GM23338 (cell line): Measurements from ENCODE around the gene CD82. TPM values are rescaled to one million over a fixed set of nuclear protein-coding genes. Genes with fewer than 3 reads are reported as not detected.

Source experiments
- ATAC-seq: fragments of 200-7000 bp; cut with Tn5 transposase; 3 replicates; pipeline ENCODE4 v1.9.1; 2020
- DNase-seq: peaks from one replicate; pipeline ENCODE4 v3.0.0-alpha.2; 2015; ENCODE audit warnings: low spot score
- H2AFZ ChIP-seq: fragments of 200-600 bp; sonication (generic); 2 replicates; pipeline ENCODE4 v1.8.0; 2016; ENCODE audit warnings: antibody characterized with exemption, mild to moderate bottlenecking, moderate library complexity
- H3F3A ChIP-seq: fragments of 200-600 bp; sonication (generic); replicated peaks from 2 replicates; pipeline ENCODE4 v1.8.0; 2017; ENCODE audit warnings: antibody characterized with exemption, mixed run types, low read depth
- H3K27ac ChIP-seq: fragments of 200-600 bp; sonication (generic); 2 replicates; pipeline ENCODE4 v1.6.1; 2016; ENCODE audit warnings: low read depth
- H3K27me3 ChIP-seq: fragments of 200-600 bp; sonication (generic); 2 replicates; pipeline ENCODE4 v1.8.0; 2016; ENCODE audit warnings: mild to moderate bottlenecking, mixed run types, moderate library complexity; ENCODE audit not compliant: insufficient read depth
- H3K36me3 ChIP-seq: fragments of 200-600 bp; sonication (generic); 2 replicates; pipeline ENCODE4 v1.8.0; 2016; ENCODE audit warnings: mild to moderate bottlenecking; ENCODE audit not compliant: insufficient read depth
- H3K4me1 ChIP-seq: fragments of 200-600 bp; sonication (generic); 2 replicates; pipeline ENCODE4 v1.8.0; 2016; ENCODE audit warnings: mild to moderate bottlenecking, moderate library complexity; ENCODE audit not compliant: insufficient read depth
- H3K4me2 ChIP-seq: fragments of 200-600 bp; sonication (generic); 2 replicates; pipeline ENCODE4 v1.7.1; 2017; ENCODE audit warnings: mixed run types
- H3K4me3 ChIP-seq: fragments of 200-600 bp; sonication (generic); 2 replicates; pipeline ENCODE4 v1.6.1; 2016; ENCODE audit warnings: mixed run types
- H3K79me2 ChIP-seq: fragments of 200-600 bp; sonication (generic); replicated peaks from 2 replicates; pipeline ENCODE4 v1.8.0; 2017; ENCODE audit warnings: mild to moderate bottlenecking; ENCODE audit not compliant: insufficient read depth
- H3K9me2 ChIP-seq: fragments of 200-600 bp; sonication (generic); 2 replicates; pipeline ENCODE4 v1.8.0; 2017; ENCODE audit not compliant: insufficient read depth
- H4K20me1 ChIP-seq: fragments of 200-600 bp; sonication (generic); replicated peaks from 2 replicates; pipeline ENCODE4 v1.8.0; 2017; ENCODE audit warnings: mild to moderate bottlenecking; ENCODE audit not compliant: insufficient read depth
- H3K27ac Mint-ChIP-seq: 2 replicates; pipeline ENCODE4 v1.8.0; 2020; ENCODE audit warnings: inconsistent platforms, mild to moderate bottlenecking, moderate library complexity, mixed read lengths
- H3K27me3 Mint-ChIP-seq: 3 replicates; pipeline ENCODE4 v1.8.0; 2022; ENCODE audit warnings: low read depth, mild to moderate bottlenecking, moderate library complexity, mixed read lengths, inconsistent platforms; ENCODE audit not compliant: insufficient read depth, poor library complexity
- H3K36me3 Mint-ChIP-seq: 3 replicates; pipeline ENCODE4 v1.8.0; 2021; ENCODE audit warnings: low read depth, mild to moderate bottlenecking, inconsistent platforms, moderate library complexity, mixed read lengths
- H3K4me1 Mint-ChIP-seq: 3 replicates; pipeline ENCODE4 v1.8.0; 2020; ENCODE audit warnings: mild to moderate bottlenecking, inconsistent platforms, mixed read lengths
- H3K4me3 Mint-ChIP-seq: 3 replicates; pipeline ENCODE4 v1.8.0; 2021; ENCODE audit warnings: moderate library complexity, mild to moderate bottlenecking, inconsistent platforms, mixed read lengths
- H3K9me3 Mint-ChIP-seq: 3 replicates; pipeline ENCODE4 v1.8.0; 2020; ENCODE audit warnings: moderate library complexity, mild to moderate bottlenecking, inconsistent platforms, mixed read lengths
- CREB1 ChIP-seq: fragments of 250-450 bp; sonication (Bioruptor Pico); IDR thresholded peaks from 2 replicates; pipeline ENCODE4 v1.5.0; 2020; ENCODE audit warnings: low read depth, mild to moderate bottlenecking, moderate library complexity
- EZH2 ChIP-seq: fragments of 200-600 bp; sonication (generic); IDR thresholded peaks from one replicate; pipeline ENCODE4 v1.8.0; 2017; ENCODE audit warnings: antibody characterized with exemption, mild to moderate bottlenecking, low read depth; ENCODE audit not compliant: unreplicated experiment
- EZH2phosphoT487 ChIP-seq: fragments of 200-600 bp; sonication (generic); IDR thresholded peaks from one replicate; pipeline ENCODE4 v1.8.1; 2018; ENCODE audit warnings: antibody characterized with exemption; ENCODE audit not compliant: unreplicated experiment
- JUNB ChIP-seq: IDR thresholded peaks from one replicate; pipeline ENCODE4 v1.6.1; 2016; ENCODE audit warnings: antibody characterized with exemption; ENCODE audit not compliant: unreplicated experiment
- NANOG ChIP-seq: IDR thresholded peaks from 2 replicates; pipeline ENCODE4 v1.6.1; 2016; ENCODE audit warnings: antibody characterized with exemption, borderline replicate concordance
- POLR2AphosphoS5 ChIP-seq: IDR thresholded peaks from 2 replicates; pipeline ENCODE4 v1.6.1; 2016; ENCODE audit warnings: antibody characterized with exemption, low read depth
- STAT1 ChIP-seq: IDR thresholded peaks from one replicate; pipeline ENCODE4 v1.6.1; 2016; ENCODE audit warnings: antibody characterized with exemption; ENCODE audit not compliant: unreplicated experiment
- ZNF114 ChIP-seq: fragments of 250-450 bp; sonication (Bioruptor Pico); IDR thresholded peaks from 2 replicates; pipeline ENCODE4 v1.5.0; 2020; ENCODE audit warnings: mild to moderate bottlenecking, moderate library complexity
- ZNF331 ChIP-seq: fragments of 250-450 bp; sonication (Bioruptor Pico); IDR thresholded peaks from 2 replicates; pipeline ENCODE4 v1.5.0; 2020; ENCODE audit warnings: low read depth, mild to moderate bottlenecking, moderate library complexity
- polyA plus RNA-seq: library from polyadenylated mRNA; unstranded; fragments of >200 nt; fragmentation: Nextera tagmentation; extraction: Ambion mirVana; gene quantifications from 2 replicates; pipeline ENCODE4 v1.2.1, GENCODE V29; 2016
- total RNA-seq: library from RNA; depleted of rRNA; stranded (reverse); fragments of >200 nt; shearing (Covaris generic); gene quantifications from 2 replicates; pipeline ENCODE4 v1.2.3, GENCODE V29; 2014
- TF ChIP-seq, protein P1 (sequence below): IDR thresholded peaks from one replicate; pipeline ENCODE4 v1.6.1; 2018; ENCODE audit warnings: antibody characterized with exemption; ENCODE audit not compliant: unreplicated experiment
- TF ChIP-seq, protein P2 (sequence below), 2 experiments: fragments of 200-600 bp in 1 of 2; sonication (generic) in 1 of 2; conservative IDR thresholded peaks; 2 replicates each; pipeline versions ENCODE4 v1.5.1 to v1.6.1; 2016 to 2017; ENCODE audit warnings: antibody characterized with exemption in 2 of 2, low read depth in 2 of 2, mild to moderate bottlenecking in 2 of 2, moderate library complexity in 1 of 2
- TF ChIP-seq, protein P3 (sequence below): fragments of 250-450 bp; sonication (Bioruptor Pico); IDR thresholded peaks from 2 replicates; pipeline ENCODE4 v1.5.0; 2020; ENCODE audit warnings: mild to moderate bottlenecking, moderate library complexity
- TF ChIP-seq, protein P4 (sequence below): IDR thresholded peaks from 2 replicates; pipeline ENCODE4 v1.6.1; 2016; ENCODE audit warnings: antibody characterized with exemption

The CD82 gene
- total and polyA plus RNA-seq, 2 experiments from 2014 or later = 4.4 to 4.9 TPM

DNA sequence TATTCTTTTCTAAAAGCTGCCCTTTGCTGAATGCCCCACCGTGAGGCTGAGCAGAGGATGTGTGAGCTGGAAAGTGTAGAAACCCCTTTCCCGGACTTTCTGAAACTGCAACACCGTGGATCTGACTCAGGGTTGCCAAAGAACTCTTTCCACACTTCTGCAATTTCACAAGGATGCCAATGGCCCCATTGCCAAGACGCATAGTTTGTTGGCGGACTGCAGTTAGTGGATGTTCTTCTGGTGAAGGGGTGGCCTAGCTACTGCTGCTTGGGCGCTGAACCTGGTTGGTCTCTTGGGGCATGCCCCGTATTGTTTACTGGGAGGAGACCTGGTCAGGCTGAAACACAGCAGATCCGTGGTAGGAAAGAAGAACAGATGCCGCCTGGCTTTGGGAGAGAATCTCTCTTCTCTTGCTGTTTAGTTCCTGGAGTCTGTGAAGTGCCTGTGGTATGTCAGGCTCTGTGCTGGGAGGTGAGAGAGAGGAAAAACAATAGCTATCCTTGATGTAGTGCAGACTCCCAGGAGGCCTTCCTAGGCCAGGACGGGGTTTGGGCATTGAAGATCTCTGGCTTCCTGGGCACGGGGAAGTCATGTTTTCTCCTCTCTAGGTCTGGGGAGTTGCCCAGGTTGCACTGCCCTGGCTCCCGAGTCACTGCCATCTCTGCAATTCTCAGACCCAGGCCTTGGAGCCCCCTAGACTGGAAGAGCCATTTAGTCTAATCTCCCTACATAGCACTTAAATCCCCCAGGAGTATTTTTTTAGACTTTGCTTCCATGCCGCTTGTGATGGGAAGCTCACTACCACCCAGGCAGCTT, 26.9 kb downstream of the CD82 start:
- Mint-ChIP-seq H3K9me3 (no peaks in the 10 kb centered on the region), H3K27me3 (peaks cover under 1% of the 10 kb centered on the region), H3K4me3 (no peak overlapping the region), H3K36me3 (no peaks in the 10 kb centered on the region), H3K4me1 (peaks cover 25% of the 10 kb centered on the region), H3K27ac (no peak overlapping the region)
- Histone ChIP-seq H3K79me2 (no peaks in the 10 kb centered on the region), H3K4me1 (peaks cover 5% of the 10 kb centered on the region; the same call in 1 of the 2 replicates), H3K27me3 (no peaks in the 10 kb centered on the region), H2AFZ (no peak overlapping the region), H3K27ac (no peak overlapping the region), H3K4me3 (no peak overlapping the region), H3K36me3 (no peaks in the 10 kb centered on the region), H3K9me2 (no peaks in the 10 kb centered on the region), H3K4me2 (no peak overlapping the region), H3F3A (no peaks in the 10 kb centered on the region), H4K20me1 (no peaks in the 10 kb centered on the region)
- TF ChIP-seq EZH2 = no peak
- TF ChIP-seq STAT1 = no peak
- TF ChIP-seq, protein P1, sequence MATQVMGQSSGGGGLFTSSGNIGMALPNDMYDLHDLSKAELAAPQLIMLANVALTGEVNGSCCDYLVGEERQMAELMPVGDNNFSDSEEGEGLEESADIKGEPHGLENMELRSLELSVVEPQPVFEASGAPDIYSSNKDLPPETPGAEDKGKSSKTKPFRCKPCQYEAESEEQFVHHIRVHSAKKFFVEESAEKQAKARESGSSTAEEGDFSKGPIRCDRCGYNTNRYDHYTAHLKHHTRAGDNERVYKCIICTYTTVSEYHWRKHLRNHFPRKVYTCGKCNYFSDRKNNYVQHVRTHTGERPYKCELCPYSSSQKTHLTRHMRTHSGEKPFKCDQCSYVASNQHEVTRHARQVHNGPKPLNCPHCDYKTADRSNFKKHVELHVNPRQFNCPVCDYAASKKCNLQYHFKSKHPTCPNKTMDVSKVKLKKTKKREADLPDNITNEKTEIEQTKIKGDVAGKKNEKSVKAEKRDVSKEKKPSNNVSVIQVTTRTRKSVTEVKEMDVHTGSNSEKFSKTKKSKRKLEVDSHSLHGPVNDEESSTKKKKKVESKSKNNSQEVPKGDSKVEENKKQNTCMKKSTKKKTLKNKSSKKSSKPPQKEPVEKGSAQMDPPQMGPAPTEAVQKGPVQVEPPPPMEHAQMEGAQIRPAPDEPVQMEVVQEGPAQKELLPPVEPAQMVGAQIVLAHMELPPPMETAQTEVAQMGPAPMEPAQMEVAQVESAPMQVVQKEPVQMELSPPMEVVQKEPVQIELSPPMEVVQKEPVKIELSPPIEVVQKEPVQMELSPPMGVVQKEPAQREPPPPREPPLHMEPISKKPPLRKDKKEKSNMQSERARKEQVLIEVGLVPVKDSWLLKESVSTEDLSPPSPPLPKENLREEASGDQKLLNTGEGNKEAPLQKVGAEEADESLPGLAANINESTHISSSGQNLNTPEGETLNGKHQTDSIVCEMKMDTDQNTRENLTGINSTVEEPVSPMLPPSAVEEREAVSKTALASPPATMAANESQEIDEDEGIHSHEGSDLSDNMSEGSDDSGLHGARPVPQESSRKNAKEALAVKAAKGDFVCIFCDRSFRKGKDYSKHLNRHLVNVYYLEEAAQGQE = no peak
- TF ChIP-seq, protein P2, sequence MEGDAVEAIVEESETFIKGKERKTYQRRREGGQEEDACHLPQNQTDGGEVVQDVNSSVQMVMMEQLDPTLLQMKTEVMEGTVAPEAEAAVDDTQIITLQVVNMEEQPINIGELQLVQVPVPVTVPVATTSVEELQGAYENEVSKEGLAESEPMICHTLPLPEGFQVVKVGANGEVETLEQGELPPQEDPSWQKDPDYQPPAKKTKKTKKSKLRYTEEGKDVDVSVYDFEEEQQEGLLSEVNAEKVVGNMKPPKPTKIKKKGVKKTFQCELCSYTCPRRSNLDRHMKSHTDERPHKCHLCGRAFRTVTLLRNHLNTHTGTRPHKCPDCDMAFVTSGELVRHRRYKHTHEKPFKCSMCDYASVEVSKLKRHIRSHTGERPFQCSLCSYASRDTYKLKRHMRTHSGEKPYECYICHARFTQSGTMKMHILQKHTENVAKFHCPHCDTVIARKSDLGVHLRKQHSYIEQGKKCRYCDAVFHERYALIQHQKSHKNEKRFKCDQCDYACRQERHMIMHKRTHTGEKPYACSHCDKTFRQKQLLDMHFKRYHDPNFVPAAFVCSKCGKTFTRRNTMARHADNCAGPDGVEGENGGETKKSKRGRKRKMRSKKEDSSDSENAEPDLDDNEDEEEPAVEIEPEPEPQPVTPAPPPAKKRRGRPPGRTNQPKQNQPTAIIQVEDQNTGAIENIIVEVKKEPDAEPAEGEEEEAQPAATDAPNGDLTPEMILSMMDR (conservative IDR thresholded peaks at IDR 0.05; ENCODE audit: low read depth in 2 of 2) = no peak
- TF ChIP-seq, protein P3, sequence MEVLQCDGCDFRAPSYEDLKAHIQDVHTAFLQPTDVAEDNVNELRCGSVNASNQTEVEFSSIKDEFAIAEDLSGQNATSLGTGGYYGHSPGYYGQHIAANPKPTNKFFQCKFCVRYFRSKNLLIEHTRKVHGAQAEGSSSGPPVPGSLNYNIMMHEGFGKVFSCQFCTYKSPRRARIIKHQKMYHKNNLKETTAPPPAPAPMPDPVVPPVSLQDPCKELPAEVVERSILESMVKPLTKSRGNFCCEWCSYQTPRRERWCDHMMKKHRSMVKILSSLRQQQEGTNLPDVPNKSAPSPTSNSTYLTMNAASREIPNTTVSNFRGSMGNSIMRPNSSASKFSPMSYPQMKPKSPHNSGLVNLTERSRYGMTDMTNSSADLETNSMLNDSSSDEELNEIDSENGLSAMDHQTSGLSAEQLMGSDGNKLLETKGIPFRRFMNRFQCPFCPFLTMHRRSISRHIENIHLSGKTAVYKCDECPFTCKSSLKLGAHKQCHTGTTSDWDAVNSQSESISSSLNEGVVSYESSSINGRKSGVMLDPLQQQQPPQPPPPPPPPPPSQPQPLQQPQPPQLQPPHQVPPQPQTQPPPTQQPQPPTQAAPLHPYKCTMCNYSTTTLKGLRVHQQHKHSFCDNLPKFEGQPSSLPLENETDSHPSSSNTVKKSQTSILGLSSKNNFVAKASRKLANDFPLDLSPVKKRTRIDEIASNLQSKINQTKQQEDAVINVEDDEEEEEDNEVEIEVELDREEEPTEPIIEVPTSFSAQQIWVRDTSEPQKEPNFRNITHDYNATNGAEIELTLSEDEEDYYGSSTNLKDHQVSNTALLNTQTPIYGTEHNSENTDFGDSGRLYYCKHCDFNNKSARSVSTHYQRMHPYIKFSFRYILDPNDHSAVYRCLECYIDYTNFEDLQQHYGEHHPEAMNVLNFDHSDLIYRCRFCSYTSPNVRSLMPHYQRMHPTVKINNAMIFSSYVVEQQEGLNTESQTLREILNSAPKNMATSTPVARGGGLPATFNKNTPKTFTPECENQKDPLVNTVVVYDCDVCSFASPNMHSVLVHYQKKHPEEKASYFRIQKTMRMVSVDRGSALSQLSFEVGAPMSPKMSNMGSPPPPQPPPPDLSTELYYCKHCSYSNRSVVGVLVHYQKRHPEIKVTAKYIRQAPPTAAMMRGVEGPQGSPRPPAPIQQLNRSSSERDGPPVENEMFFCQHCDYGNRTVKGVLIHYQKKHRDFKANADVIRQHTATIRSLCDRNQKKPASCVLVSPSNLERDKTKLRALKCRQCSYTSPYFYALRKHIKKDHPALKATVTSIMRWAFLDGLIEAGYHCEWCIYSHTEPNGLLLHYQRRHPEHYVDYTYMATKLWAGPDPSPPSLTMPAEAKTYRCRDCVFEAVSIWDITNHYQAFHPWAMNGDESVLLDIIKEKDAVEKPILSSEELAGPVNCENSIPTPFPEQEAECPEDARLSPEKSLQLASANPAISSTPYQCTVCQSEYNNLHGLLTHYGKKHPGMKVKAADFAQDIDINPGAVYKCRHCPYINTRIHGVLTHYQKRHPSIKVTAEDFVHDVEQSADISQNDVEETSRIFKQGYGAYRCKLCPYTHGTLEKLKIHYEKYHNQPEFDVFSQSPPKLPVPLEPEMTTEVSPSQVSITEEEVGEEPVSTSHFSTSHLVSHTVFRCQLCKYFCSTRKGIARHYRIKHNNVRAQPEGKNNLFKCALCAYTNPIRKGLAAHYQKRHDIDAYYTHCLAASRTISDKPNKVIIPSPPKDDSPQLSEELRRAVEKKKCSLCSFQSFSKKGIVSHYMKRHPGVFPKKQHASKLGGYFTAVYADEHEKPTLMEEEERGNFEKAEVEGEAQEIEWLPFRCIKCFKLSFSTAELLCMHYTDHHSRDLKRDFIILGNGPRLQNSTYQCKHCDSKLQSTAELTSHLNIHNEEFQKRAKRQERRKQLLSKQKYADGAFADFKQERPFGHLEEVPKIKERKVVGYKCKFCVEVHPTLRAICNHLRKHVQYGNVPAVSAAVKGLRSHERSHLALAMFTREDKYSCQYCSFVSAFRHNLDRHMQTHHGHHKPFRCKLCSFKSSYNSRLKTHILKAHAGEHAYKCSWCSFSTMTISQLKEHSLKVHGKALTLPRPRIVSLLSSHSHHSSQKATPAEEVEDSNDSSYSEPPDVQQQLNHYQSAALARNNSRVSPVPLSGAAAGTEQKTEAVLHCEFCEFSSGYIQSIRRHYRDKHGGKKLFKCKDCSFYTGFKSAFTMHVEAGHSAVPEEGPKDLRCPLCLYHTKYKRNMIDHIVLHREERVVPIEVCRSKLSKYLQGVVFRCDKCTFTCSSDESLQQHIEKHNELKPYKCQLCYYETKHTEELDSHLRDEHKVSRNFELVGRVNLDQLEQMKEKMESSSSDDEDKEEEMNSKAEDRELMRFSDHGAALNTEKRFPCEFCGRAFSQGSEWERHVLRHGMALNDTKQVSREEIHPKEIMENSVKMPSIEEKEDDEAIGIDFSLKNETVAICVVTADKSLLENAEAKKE (CRISPR knock-in tag) = no peak
- TF ChIP-seq, protein P4, sequence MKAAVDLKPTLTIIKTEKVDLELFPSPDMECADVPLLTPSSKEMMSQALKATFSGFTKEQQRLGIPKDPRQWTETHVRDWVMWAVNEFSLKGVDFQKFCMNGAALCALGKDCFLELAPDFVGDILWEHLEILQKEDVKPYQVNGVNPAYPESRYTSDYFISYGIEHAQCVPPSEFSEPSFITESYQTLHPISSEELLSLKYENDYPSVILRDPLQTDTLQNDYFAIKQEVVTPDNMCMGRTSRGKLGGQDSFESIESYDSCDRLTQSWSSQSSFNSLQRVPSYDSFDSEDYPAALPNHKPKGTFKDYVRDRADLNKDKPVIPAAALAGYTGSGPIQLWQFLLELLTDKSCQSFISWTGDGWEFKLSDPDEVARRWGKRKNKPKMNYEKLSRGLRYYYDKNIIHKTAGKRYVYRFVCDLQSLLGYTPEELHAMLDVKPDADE = no peak
- TF ChIP-seq JUNB = no peak
- no peak for TF ChIP-seq ZNF114 (CRISPR knock-in tag)
- no peak for TF ChIP-seq ZNF331 (CRISPR knock-in tag)
- no peak for TF ChIP-seq POLR2AphosphoS5
- TF ChIP-seq CREB1 = no peak
- no peak for TF ChIP-seq EZH2phosphoT487
- no peak for TF ChIP-seq NANOG
- DNase-seq (no peak), ATAC-seq (no peak)
